Islet precursor cell (in vitro differentiated cells): Measurements from ENCODE around the gene TMEM225B.
"Not testable (repeated sequence)": the region's sequence is repeated elsewhere in the genome, so short reads cannot be mapped to it uniquely, and the experiment has no call there.

Source experiments
- DNase-seq: peaks from one replicate; pipeline ENCODE4 v3.0.0-alpha.2; 2018

TMEM225B gene

DNA sequence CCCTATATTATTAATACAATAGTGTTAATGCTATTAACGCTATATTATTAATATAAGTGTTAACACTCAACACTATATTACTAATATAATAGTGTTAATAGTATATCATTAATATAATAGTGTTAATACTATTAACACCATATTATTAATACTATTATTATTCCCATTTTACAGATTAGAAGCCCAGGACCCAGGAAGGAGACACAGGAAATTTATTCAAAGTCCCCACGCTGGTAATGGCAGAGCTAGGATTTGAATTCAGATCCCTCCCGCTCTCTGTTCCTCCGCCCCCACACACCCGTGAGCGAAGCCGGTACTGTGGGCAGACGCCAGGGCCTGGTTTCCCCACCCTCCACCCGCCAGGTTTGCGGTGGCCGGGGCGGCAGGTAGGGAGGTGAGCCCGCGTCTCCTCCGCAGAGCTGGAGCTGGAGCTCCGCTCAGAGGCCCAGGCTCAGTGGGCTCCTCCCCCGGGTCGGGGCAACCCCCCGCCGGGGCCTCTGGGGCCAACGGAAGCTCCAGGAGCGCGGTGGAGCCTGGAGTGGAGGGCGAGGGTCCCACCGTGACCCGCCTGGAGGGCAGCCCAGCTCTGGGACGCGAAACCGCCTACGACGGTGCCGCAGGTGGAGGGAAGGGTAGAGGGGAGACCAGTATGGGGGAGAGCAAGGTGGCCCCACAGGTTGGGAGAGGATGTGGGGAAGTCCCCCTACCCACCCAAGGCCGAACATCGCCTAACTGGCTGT, at the start of gene TMEM225B:
Gene TMEM225B, plus strand, starts transcription at position 506 of the 740 bp plus-strand sequence. CDS start 6,122 bp downstream, outside the sequence.
- DNase-seq = no peak

- DNase-seq = not testable (repeated sequence)
Measured at GRCh38 chr7:99549545-99549944, 48.5 kb upstream of the TMEM225B start.

GRCh38 chr7:99551334-99551733, 46.7 kb upstream of the TMEM225B start:
- DNase-seq = no peak

GRCh38 chr7:99551767-99552463, 46.2 kb upstream of the TMEM225B start, which contains the start of gene FAM200A:
FAM200A (minus strand) TSS chr7:99552114; CDS start chr7:99548407, 3,707 bp downstream.
- DNase-seq = peak; percentile 89

DNA sequence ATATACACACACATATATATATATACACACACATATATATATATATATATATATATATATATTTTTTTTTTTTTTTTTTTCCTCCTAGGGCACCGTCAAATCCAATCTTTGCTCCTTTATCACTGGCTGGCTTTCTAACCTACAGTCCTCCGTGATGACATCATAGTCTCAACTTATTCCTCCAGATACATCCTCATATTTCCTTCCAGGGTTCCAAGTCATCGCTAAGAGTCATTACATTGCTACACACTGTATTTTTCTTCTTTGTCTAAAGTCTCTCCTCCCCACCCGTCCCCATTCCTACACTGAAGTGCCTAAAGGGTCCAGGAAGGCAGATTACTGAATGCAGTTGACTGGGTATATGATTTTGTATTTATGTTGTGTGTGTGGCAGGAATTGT, 45.0 kb upstream of the TMEM225B start:
- DNase-seq = no peak

GRCh38 chr7:99554939-99555338, 43.1 kb upstream of the TMEM225B start:
- DNase-seq = no peak

GRCh38 chr7:99557196-99557607, 40.9 kb upstream of the TMEM225B start:
- DNase-seq = no peak

DNA sequence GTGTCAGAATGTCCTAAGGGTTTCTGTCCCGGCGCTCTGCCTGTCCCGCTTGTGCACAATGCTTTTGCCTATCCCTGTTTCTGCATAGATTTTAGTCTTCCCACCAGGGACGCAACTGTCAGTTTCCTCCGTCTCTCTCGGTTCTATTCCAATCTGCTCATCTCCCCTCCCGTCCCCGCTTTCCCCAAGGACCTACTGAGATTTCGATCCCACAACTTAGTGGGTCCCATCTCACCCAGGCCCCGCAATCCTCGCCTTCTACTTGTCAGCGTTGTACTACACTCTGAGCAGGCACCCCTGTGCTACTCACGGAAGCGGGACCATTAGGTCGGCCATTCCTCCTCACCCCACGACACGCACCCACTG, 40.1 kb upstream of the TMEM225B start:
- DNase-seq = no peak

- peak; percentile 97 for DNase-seq
Measured at GRCh38 chr7:99558306-99559174, 39.5 kb upstream of the TMEM225B start, which contains the start of gene ZNF655. ZNF655 (plus strand) TSS chr7:99558642; CDS start chr7:99560560, 1,918 bp downstream.

GRCh38 chr7:99559175-99559915, 38.7 kb upstream of the TMEM225B start:
- no peak for DNase-seq

GRCh38 chr7:99560834-99561736, 37.0 kb upstream of the TMEM225B start:
- no peak for DNase-seq

DNA sequence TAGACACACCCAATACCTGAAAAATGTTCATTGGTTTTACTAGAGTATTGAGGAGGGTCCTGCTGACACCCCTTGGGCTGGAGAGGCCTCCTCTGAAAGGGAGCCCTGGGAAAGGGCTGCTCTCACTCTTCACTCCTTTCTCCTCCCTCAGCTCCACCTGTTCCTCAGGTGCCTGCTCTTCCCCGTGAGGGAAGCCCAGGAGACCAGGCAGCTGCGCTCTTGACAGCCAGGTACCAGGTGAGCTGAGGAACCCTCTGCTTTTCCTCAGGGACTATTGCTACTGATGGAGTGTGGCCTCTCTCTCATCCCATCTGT, 36.4 kb upstream of the TMEM225B start:
- DNase-seq = no peak

GRCh38 chr7:99562114-99562784, 35.8 kb upstream of the TMEM225B start:
- DNase-seq = no peak

DNA sequence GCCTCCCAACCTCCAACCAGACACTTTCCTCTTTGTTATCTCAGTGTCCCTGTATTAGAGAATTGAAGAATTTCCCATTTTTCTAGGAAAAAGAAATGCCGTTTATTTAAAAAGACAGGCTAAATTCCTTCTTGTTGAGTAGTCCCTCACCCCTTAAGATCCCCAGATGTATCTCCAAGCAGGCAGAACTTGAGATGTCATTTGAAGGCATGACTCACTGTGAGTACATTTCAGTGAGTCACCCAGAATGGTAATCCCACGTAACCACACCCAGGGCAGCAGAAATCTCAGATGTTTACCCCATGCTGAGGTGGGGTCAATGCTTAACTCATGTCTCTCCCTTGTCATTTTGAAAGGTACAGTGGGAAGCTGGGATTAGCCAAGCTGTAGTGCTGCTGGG, 35.2 kb upstream of the TMEM225B start:
- DNase-seq = peak; percentile 92

DNA sequence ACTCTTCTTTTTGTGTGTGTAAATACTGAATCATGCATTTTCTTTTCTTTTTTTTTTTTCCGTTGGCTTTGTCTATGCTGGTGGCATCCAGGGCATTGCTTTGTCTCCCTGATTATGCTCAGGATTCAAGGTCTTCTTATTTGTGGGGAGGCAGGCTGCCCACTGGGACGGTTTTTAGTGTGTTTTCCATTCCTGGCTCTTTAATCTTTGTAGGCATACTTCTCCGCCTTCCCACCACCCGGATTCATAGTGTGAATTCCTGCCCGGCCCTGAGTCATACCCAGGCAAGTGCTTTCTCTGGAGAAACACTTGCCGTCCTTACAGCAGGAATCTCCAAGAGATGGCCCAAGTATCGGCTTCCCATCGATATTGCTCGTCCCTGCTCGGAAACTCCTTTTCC, 34.4 kb upstream of the TMEM225B start:
- peak; percentile 63 for DNase-seq

GRCh38 chr7:99568770-99569169, 29.3 kb upstream of the TMEM225B start:
- not testable (repeated sequence) for DNase-seq

GRCh38 chr7:99571768-99572167, 26.3 kb upstream of the TMEM225B start:
- DNase-seq = no peak

- no peak for DNase-seq
Measured at GRCh38 chr7:99573257-99573656, 24.8 kb upstream of the TMEM225B start.

- DNase-seq = no peak
Measured at GRCh38 chr7:99576251-99576650, 21.8 kb upstream of the TMEM225B start.

- no peak for DNase-seq
Measured at GRCh38 chr7:99579281-99579955, 18.6 kb upstream of the TMEM225B start.
